Esophagus squamous epithelium (tissue), 5 donors: ENCODE measurements around the gene LEKR1. TPM values are rescaled to one million over a fixed set of nuclear protein-coding genes. Genes with fewer than 3 reads are reported as not detected.

Experiments
- DNase-seq: peaks from one replicate; lab custom pipeline; 2025; lab: John Stamatoyannopoulos, UW
- H3K27ac ChIP-seq, 4 donors: fragments of 200-600 bp; sonication (generic); one replicate each; pipeline ENCODE4 v1.5.1; 2016 to 2019; ENCODE audit warnings: mild to moderate bottlenecking in 1 of 4
- H3K27me3 ChIP-seq, 4 donors: fragments of 200-600 bp; sonication (generic); 1 replicate in 3 of 4; 2 replicates in 1 of 4; pipeline versions ENCODE4 v1.5.1 to v1.6.0; 2017 to 2021; ENCODE audit warnings: antibody characterized with exemption in 1 of 4
- H3K36me3 ChIP-seq, 3 donors: fragments of 200-600 bp; sonication (generic); one replicate each; pipeline ENCODE4 v1.5.1; 2016 to 2019
- H3K4me1 ChIP-seq, 3 donors: fragments of 200-600 bp; sonication (generic); one replicate each; pipeline ENCODE4 v1.5.1; 2017 to 2019
- H3K4me3 ChIP-seq, 4 donors: fragments of 200-600 bp; sonication (generic); 1 replicate in 3 of 4; 2 replicates in 1 of 4; pipeline ENCODE4 v1.5.1; 2016 to 2019; ENCODE audit warnings: mild to moderate bottlenecking in 2 of 4, moderate library complexity in 1 of 4
- H3K9me3 ChIP-seq, 3 donors: fragments of 200-600 bp; sonication (generic); one replicate each; pipeline ENCODE4 v1.5.1; 2016 to 2019
- POLR2A ChIP-seq, 4 donors: fragments of 450-650 bp; IDR thresholded peaks; one replicate each; pipeline ENCODE4 v1.6.1; 2017; ENCODE audit warnings: antibody characterized with exemption in 4 of 4, mild to moderate bottlenecking in 4 of 4, moderate library complexity in 3 of 4
- WGBS, 2 donors: methylation state at CpG; one replicate each; pipeline ENCODE4 v1.1.5; 2018; 5-methylcytosine and 5-hydroxymethylcytosine counted together
- intact Hi-C: fragments of 100-400 bp; cut with DNase I; formaldehyde crosslinking; loops from one replicate; pipeline ENCODE4 v1.15.0; 2022
- total RNA-seq, 4 donors: library from RNA; depleted of rRNA; stranded (reverse); fragments of >200 nt; gene quantifications; one replicate each; pipeline ENCODE4 v1.1.0, GENCODE V29; 2016
- TF ChIP-seq, protein P1 (sequence below), 6 experiments: fragments of 450-650 bp in 4 of 6; fragments of 200-600 bp in 2 of 6; sonication (generic) in 2 of 6; IDR thresholded peaks; one replicate each; pipeline ENCODE4 v1.5.1; 2016 to 2019; ENCODE audit warnings: antibody characterized with exemption in 6 of 6, mild to moderate bottlenecking in 4 of 6, moderate library complexity in 4 of 6
- donor health status: DM: yes; HTN: yes; CAD: no.

Gene LEKR1
- total RNA-seq, 4 donors from 2014 or later: 0.15 to 1.1 (median 0.57) TPM; not detected in 1

DNA sequence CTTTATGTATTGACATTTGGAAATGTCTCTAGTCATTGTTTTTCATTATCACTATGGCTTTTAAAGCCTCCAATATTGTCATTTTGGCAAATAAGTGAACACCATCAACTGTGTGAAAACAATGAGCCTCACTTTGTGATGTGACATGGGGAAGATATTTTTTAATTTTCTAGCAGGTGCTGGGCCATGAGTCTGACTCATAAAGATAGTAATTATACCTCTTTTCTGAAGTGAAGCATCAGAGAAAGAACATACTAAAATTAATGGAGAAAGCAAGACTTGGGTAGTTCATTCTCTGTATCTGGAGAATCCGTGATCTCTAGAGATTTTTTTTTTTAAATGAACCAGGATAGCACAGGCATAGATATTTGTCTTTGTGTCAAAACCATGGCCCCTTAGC lies 233.0 kb downstream of the LEKR1 start:
- no peak overlapping the region for H3K27ac ChIP-seq
- WGBS, 2 donors: 83 to 91% methylated on average over 1 of the region's 1 CpG
- H3K27me3 ChIP-seq: no peaks in the 10 kb centered on the region
- no peak overlapping the region for H3K4me3 ChIP-seq
- H3K36me3 ChIP-seq: no peaks in the 10 kb centered on the region
- no peaks in the 10 kb centered on the region for H3K9me3 ChIP-seq
- peaks cover 0 to 8% (median 0%) of the 10 kb centered on the region in 3 donors for H3K4me1 ChIP-seq
- intact Hi-C loops: no loop called here
- DNase-seq: no peak
- TF ChIP-seq, protein P1, sequence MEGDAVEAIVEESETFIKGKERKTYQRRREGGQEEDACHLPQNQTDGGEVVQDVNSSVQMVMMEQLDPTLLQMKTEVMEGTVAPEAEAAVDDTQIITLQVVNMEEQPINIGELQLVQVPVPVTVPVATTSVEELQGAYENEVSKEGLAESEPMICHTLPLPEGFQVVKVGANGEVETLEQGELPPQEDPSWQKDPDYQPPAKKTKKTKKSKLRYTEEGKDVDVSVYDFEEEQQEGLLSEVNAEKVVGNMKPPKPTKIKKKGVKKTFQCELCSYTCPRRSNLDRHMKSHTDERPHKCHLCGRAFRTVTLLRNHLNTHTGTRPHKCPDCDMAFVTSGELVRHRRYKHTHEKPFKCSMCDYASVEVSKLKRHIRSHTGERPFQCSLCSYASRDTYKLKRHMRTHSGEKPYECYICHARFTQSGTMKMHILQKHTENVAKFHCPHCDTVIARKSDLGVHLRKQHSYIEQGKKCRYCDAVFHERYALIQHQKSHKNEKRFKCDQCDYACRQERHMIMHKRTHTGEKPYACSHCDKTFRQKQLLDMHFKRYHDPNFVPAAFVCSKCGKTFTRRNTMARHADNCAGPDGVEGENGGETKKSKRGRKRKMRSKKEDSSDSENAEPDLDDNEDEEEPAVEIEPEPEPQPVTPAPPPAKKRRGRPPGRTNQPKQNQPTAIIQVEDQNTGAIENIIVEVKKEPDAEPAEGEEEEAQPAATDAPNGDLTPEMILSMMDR (IDR thresholded peaks at IDR 0.05): no peak
- no peak for TF ChIP-seq POLR2A (IDR thresholded peaks at IDR 0.05)

GRCh38 chr3:157059661-157060060 lies 233.5 kb downstream of the LEKR1 start:
- DNase-seq: no peak
- H3K9me3 ChIP-seq: no peaks in the 10 kb centered on the region
- H3K27ac ChIP-seq: no peak overlapping the region
- TF ChIP-seq POLR2A (IDR thresholded peaks at IDR 0.05): no peak
- TF ChIP-seq, protein P1 (IDR thresholded peaks at IDR 0.05): no peak
- H3K36me3 ChIP-seq: no peaks in the 10 kb centered on the region
- H3K27me3 ChIP-seq: no peaks in the 10 kb centered on the region
- H3K4me1 ChIP-seq: peaks cover 0 to 10% (median 0%) of the 10 kb centered on the region in 3 donors
- intact Hi-C loops: no loop called here
- no peak overlapping the region for H3K4me3 ChIP-seq

GRCh38 chr3:157061265-157061664 lies 235.1 kb downstream of the LEKR1 start:
- TF ChIP-seq, protein P1 (IDR thresholded peaks at IDR 0.05): no peak
- no peak for TF ChIP-seq POLR2A (IDR thresholded peaks at IDR 0.05)
- intact Hi-C loops: no loop called here
- no peaks in the 10 kb centered on the region for H3K27me3 ChIP-seq
- DNase-seq: no peak
- no peak overlapping the region for H3K27ac ChIP-seq
- no peaks in the 10 kb centered on the region for H3K36me3 ChIP-seq
- no peaks in the 10 kb centered on the region for H3K9me3 ChIP-seq
- H3K4me1 ChIP-seq: peaks cover 0 to 10% (median 0%) of the 10 kb centered on the region in 3 donors
- 85 to 94% methylated on average over 1 of the region's 1 CpG for WGBS, 2 donors
- no peak overlapping the region for H3K4me3 ChIP-seq

GRCh38 chr3:157063469-157063868 lies 237.3 kb downstream of the LEKR1 start:
- WGBS, 2 donors: 56 to 68% methylated on average over 5 of the region's 5 CpGs
- Histone ChIP-seq H3K4me3 (no peak overlapping the region), H3K27me3 (no peaks in the 10 kb centered on the region), H3K4me1 (peaks cover 0 to 16% (median 0%) of the 10 kb centered on the region in 3 donors), H3K9me3 (no peaks in the 10 kb centered on the region), H3K36me3 (no peaks in the 10 kb centered on the region), H3K27ac (no peak overlapping the region)
- intact Hi-C loops: no loop called here
- DNase-seq: no peak
- no peak for TF ChIP-seq POLR2A (IDR thresholded peaks at IDR 0.05)
- TF ChIP-seq, protein P1 (IDR thresholded peaks at IDR 0.05): no peak

- Histone ChIP-seq H3K4me3 (no peak overlapping the region), H3K27me3 (no peaks in the 10 kb centered on the region), H3K36me3 (no peaks in the 10 kb centered on the region), H3K9me3 (no peaks in the 10 kb centered on the region), H3K4me1 (peaks cover 0 to 16% (median 0%) of the 10 kb centered on the region in 3 donors), H3K27ac (no peak overlapping the region)
- DNase-seq: no peak
- TF ChIP-seq POLR2A (IDR thresholded peaks at IDR 0.05): no peak
- TF ChIP-seq, protein P1 (IDR thresholded peaks at IDR 0.05): no peak
- 6 to 22% methylated on average over 2 of the region's 2 CpGs for WGBS, 2 donors
- intact Hi-C loops: no loop called here
These were observed 237.8 kb downstream of the LEKR1 start for GRCh38 chr3:157063926-157064325.
